Activated T-cell treated with anti-CD3 and anti-CD28 coated beads for 1 hour (primary cell): ENCODE data around the gene PAQR5.
"Not testable (repeated sequence)": the region's sequence is repeated elsewhere in the genome, so short reads cannot be mapped to it uniquely, and the experiment has no call there.

Source experiments
- DNase-seq: peaks from one replicate; pipeline ENCODE4 v3.0.0-alpha.2; 2020; ENCODE audit warnings: low read depth

The PAQR5 gene

GRCh38 chr15:69424001-69424400 is 125.3 kb downstream of the PAQR5 start:
- DNase-seq = no peak

- DNase-seq = no peak
Observed at GRCh38 chr15:69424748-69425413, 126.2 kb downstream of the PAQR5 start.

GRCh38 chr15:69433831-69434230 is 135.1 kb downstream of the PAQR5 start:
- DNase-seq = no peak

- DNase-seq = no peak
Observed at GRCh38 chr15:69434238-69434637, 135.5 kb downstream of the PAQR5 start.

- no peak for DNase-seq
Observed at GRCh38 chr15:69434679-69435078, 136.0 kb downstream of the PAQR5 start.

GRCh38 chr15:69435985-69436384 is 137.3 kb downstream of the PAQR5 start:
- DNase-seq = no peak

- no peak for DNase-seq
Observed at GRCh38 chr15:69436951-69437350, 138.2 kb downstream of the PAQR5 start.

GRCh38 chr15:69439623-69440022 is 140.9 kb downstream of the PAQR5 start:
- no peak for DNase-seq

- DNase-seq = no peak
Observed at GRCh38 chr15:69443032-69443611, 144.4 kb downstream of the PAQR5 start.

GRCh38 chr15:69444686-69445085 is 146.0 kb downstream of the PAQR5 start:
- no peak for DNase-seq

- no peak for DNase-seq
Observed at GRCh38 chr15:69446953-69447352, 148.2 kb downstream of the PAQR5 start.

GRCh38 chr15:69450221-69450620 is 151.5 kb downstream of the PAQR5 start:
- DNase-seq = not testable (repeated sequence)

- no peak for DNase-seq
Observed at GRCh38 chr15:69450968-69451695, 152.4 kb downstream of the PAQR5 start.

- no peak for DNase-seq
Observed at GRCh38 chr15:69451951-69452691, 153.4 kb downstream of the PAQR5 start.

- DNase-seq = peak; percentile 95
Observed at GRCh38 chr15:69452692-69453521, 154.2 kb downstream of the PAQR5 start, which contains the start of gene RPLP1. Gene RPLP1, plus strand, starts transcription at chr15:69452818. Its CDS starts 131 bp downstream, at chr15:69452949.

GRCh38 chr15:69454953-69455352 is 156.2 kb downstream of the PAQR5 start:
- no peak for DNase-seq

GRCh38 chr15:69456208-69457166 is 157.8 kb downstream of the PAQR5 start:
- DNase-seq = no peak
